ENCODE measurements around the gene LBHD2. TPM values are rescaled to one million over a fixed set of nuclear protein-coding genes. Genes with fewer than 3 reads are reported as not detected.

Gene LBHD2
- total RNA-seq: not detected in 2 replicates

DNA sequence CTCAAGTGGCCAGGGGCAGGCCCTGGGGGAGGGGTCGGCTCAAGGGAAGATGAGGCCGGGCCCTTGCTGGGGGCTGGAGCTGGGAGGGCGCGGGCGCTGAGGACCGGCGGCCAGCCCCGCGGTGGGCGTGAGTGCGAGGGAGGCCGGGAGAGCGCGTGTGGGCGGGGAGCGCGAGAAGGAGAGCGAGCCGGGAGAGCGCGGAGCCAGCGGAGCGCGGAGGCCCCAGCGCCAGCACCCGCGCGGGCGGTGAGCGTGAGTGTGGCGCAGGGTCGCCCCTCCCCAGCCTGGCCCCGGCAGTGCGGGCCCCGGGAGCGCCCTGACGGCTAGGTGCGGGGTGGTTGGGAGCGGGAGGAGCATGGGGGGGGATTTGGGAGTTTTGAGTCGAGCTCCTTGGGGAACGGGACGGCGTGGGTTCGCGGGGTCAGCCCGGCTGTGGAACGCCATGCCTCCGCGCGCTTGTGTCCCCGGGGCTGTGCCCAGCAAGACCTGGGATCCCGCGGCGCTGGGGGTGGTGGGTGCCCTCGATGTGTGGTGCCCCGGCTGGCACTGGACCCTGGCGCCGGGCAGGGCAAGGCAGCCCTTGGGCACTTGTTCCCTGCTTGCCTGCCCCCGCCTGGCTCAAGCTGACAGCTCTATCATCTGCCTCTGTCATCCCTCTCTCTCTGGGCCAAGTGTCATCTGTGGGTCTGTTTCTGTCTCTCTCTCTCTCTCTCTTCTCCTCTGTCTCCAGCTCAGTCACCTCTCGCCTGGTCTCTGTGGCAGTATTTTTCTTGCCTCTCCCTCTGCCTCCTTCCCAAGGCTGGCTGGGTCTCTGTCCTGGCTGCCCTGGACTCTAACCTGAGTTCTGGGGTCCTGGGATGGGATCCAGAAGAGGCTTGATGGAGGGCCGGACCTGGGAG is at the start of gene LBHD2:
Gene LBHD2 (plus strand): TSS at position 190 of the 899 bp plus-strand sequence. CDS start 1,803 bp downstream, outside the sequence.

DNA sequence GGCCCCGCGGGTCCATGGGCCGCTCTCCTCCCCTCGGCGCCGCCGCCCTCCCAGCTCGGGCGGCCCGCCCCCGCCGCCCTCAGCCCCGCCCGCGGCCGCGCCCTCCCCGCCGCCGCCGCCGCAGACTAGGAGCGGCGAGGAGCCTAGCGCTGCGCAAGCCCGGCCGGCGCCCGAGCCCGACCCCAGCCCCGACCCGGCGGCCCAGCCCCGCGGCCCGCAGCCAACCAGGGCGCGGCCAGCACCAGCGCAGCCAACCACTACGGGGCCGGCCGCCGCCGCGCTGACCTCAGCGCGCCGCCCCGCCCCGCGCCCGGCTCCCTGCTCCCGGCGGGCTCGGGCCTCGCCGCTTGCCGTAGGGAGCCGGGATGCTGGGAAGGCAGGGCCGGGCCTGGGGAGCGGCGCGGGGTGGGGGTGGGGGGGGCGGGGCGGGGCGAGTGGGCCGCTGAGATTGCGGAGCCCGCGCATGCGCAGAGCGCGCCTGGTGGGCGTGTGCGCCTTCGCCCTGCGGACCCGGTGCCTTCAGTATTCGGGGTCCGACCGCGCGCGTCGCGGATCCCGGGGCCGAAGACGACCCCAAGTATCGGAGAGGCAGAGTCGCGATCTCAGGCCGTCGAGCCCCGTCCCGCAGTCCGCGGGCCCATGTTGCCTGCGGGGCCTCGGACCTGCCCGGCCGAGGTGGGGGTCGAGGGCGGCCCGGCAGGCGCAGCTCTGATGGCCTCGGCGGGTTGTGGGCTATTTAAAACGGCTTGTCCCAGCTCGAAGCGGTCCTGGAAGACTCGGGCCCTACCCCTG is 26.4 kb upstream of the LBHD2 start, which contains the start of gene CDC42BPB:
Gene CDC42BPB (minus strand): TSS at position 178 of the 792 bp plus-strand sequence. CDS start 376 bp downstream, outside the sequence.

DNA sequence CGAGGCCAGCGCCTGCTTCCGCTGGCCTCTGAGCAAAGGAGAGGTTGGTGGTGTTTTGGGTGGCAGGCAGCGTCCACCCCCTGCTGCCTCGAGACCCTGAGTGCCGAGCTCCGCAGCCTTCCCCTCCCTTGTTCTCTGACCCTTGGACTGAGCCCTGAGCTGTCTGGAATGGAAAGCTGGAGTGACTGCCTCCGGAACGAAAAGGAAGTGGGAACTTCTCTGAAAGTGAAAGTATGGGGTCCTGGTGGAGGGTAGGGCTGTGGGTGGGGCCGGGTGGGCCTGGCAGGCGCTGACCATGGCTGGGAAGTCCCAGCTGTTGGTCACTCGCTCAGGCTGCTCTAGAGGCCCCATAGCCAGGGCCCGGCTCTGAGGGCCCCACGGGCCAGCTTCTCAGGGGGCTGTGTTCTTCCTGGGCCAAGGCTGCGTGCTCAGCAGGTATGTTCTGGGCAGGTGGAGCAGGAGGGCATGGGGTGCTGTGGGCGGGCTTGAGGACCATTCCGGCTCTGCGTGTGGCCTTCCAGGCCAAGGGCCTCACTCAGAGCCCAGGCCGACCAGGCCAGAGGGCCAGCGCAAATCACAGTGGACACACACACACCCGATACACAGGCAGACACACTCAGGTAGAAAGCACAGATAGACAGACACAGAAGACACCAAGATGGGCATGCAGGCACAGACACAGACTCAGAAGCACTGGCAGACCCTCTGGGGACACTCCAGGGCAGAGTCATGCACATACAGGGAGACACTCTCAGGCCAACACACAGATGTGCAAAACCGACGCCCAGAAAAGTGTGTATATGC is 10.6 kb downstream of the LBHD2 start, which contains the start of gene EXOC3L4:
Gene EXOC3L4 (plus strand): TSS at position 320 of the 804 bp plus-strand sequence. CDS start 5,495 bp downstream, outside the sequence.

DNA sequence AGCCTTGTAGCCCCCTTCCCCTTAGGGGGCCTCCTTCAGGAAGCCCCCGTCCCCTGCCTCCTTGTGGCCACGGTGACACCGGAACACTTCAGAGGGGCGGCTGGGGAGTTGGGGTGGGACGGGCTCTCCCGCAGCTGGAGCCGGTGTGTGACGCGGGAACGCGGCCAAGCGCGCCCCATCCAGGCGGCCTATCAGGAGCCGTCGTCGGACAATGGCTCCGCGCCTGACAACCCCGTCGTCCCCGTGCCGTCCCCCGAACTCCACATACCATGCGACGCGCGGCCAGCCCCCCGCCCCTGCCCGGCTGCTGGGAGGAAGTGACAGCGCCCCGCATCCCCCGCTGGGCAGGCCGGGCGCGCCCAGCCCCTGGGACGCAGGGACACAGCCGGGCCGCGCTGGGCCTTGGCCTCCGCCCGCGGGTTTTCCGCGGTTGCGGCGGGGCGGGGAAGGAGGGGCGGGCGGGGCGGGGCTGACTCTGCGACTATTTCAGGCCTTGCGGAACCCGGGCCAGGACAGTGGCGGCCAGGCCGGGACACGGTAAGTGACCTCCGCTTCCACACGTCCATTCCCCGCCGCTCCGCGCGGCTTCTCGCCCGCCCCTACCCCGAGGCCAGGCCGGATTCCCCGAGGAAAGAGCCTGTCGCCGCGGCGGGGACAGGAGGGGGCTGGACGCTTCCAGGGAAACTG is 39.1 kb downstream of the LBHD2 start, which contains the start of gene TNFAIP2:
Gene TNFAIP2 (plus strand): TSS at position 515 of the 687 bp plus-strand sequence. CDS start 2,997 bp downstream, outside the sequence.

Other genes starting within 250 kb of the LBHD2 start
- gene AMN, start 161.5 kb upstream of the LBHD2 start, total RNA-seq: 1.1 and 3.8 TPM in 2 replicates
- gene CDC42BPB, start 26.7 kb upstream of the LBHD2 start, total RNA-seq: 54.7 and 66.1 TPM in 2 replicates
- gene EXOC3L4, start 10.5 kb downstream of the LBHD2 start, total RNA-seq: not detected in 2 replicates
- gene TNFAIP2, start 39.3 kb downstream of the LBHD2 start, total RNA-seq: 4.4 and 5.4 TPM in 2 replicates